SH-SY5Y (cell line): Measurements from ENCODE around the gene GJA9.

Source experiments
- GATA2 ChIP-seq: IDR thresholded peaks from 2 replicates; pipeline ENCODE4 v1.6.1; 2011; ENCODE audit warnings: mild to moderate bottlenecking, low read depth, low read length
- GATA3 ChIP-seq: IDR thresholded peaks from 2 replicates; pipeline ENCODE4 v1.6.1; 2011; ENCODE audit warnings: low read depth, mild to moderate bottlenecking, low read length, moderate library complexity

DNA sequence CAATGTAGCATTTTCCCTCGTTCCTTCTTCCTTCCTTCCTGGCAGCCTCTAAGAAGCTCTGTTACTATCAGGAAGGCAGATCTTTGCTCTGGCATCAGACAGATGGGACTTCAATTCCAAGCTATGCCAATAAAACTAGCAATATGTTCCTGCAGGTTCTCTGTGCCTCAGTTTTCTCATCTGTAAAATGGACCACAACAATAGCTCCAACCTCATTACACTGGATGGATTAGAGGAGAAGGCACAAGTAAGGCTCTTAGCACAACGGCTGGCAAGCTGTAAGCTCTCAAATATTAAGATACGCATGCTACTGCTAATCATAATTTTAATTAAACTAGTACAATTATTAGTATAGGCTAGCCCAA is 49.0 kb downstream of the GJA9 start:
- TF ChIP-seq GATA3 (no peak), GATA2 (no peak)
